SK-N-SH treated with all-trans-retinoic acid at 6 μM for 48 hours (cell line): ENCODE data around the gene MAPKAPK2.

Experiments used
- CREB5 ChIP-seq: fragments of 250-450 bp; sonication (Bioruptor Pico); IDR thresholded peaks from 2 replicates; pipeline ENCODE4 v1.5.1; 2020; ENCODE audit warnings: low read depth, mild to moderate bottlenecking, moderate library complexity
- ESRRG ChIP-seq: fragments of 250-450 bp; sonication (Bioruptor Pico); IDR thresholded peaks from 2 replicates; pipeline ENCODE4 v1.6.1; 2021; ENCODE audit warnings: mild to moderate bottlenecking
- GLIS3 ChIP-seq: fragments of 250-450 bp; sonication (Bioruptor Pico); IDR thresholded peaks from 2 replicates; pipeline ENCODE4 v1.5.0; 2020; ENCODE audit warnings: mild to moderate bottlenecking, moderate library complexity
- OSR1 ChIP-seq: fragments of 250-450 bp; sonication (Bioruptor Pico); IDR thresholded peaks from 2 replicates; pipeline ENCODE4 v1.8.0; 2022; ENCODE audit warnings: moderate library complexity, mild to moderate bottlenecking, inconsistent platforms
- RARB ChIP-seq: fragments of 250-450 bp; sonication (Bioruptor Pico); IDR thresholded peaks from 2 replicates; pipeline ENCODE4 v1.8.0; 2021; ENCODE audit warnings: mild to moderate bottlenecking, moderate library complexity
- SNAI2 ChIP-seq: fragments of 250-450 bp; sonication (Bioruptor Pico); IDR thresholded peaks from 2 replicates; pipeline ENCODE4 v1.5.0; 2020; ENCODE audit warnings: mild to moderate bottlenecking, moderate library complexity
- ZFP3 ChIP-seq: fragments of 250-450 bp; sonication (Bioruptor Pico); IDR thresholded peaks from 2 replicates; pipeline ENCODE4 v1.5.0; 2020; ENCODE audit warnings: mild to moderate bottlenecking, moderate library complexity
- ZFP30 ChIP-seq: fragments of 450-650 bp; formaldehyde crosslinking; IDR thresholded peaks from 2 replicates; pipeline ENCODE4 v1.5.0; 2022; ENCODE audit warnings: mild to moderate bottlenecking, moderate library complexity

- no peak for TF ChIP-seq ESRRG
- TF ChIP-seq ZFP30 (CRISPR knock-in tag), result no peak
- no peak for TF ChIP-seq ZFP3 (CRISPR knock-in tag)
- TF ChIP-seq CREB5 (CRISPR knock-in tag), result no peak
- TF ChIP-seq RARB (CRISPR knock-in tag), result no peak
- TF ChIP-seq OSR1, result no peak
- no peak for TF ChIP-seq GLIS3 (CRISPR knock-in tag)
- TF ChIP-seq SNAI2, result no peak
Observed at GRCh38 chr1:206668874-206669410, 15.8 kb upstream of the MAPKAPK2 start.
